Measurements from ENCODE around the gene FAM241B.

Gene FAM241B

GRCh38 chr10:69620625-69621024 is 9.4 kb upstream of the FAM241B start:
- Histone ChIP-seq H3K27me3 (no peaks in the 10 kb centered on the region), H3K4me1 (no peaks in the 10 kb centered on the region), H3K36me3 (no peaks in the 10 kb centered on the region), H3K9me3 (no peaks in the 10 kb centered on the region), H3K4me3 (ENCODE audit: low read depth, low read length) (no peak overlapping the region)
- no peak for DNase-seq
- TF ChIP-seq, protein P1, sequence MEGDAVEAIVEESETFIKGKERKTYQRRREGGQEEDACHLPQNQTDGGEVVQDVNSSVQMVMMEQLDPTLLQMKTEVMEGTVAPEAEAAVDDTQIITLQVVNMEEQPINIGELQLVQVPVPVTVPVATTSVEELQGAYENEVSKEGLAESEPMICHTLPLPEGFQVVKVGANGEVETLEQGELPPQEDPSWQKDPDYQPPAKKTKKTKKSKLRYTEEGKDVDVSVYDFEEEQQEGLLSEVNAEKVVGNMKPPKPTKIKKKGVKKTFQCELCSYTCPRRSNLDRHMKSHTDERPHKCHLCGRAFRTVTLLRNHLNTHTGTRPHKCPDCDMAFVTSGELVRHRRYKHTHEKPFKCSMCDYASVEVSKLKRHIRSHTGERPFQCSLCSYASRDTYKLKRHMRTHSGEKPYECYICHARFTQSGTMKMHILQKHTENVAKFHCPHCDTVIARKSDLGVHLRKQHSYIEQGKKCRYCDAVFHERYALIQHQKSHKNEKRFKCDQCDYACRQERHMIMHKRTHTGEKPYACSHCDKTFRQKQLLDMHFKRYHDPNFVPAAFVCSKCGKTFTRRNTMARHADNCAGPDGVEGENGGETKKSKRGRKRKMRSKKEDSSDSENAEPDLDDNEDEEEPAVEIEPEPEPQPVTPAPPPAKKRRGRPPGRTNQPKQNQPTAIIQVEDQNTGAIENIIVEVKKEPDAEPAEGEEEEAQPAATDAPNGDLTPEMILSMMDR (IDR thresholded peaks at IDR 0.05; ENCODE audit: low read depth, low read length) = no peak

DNA sequence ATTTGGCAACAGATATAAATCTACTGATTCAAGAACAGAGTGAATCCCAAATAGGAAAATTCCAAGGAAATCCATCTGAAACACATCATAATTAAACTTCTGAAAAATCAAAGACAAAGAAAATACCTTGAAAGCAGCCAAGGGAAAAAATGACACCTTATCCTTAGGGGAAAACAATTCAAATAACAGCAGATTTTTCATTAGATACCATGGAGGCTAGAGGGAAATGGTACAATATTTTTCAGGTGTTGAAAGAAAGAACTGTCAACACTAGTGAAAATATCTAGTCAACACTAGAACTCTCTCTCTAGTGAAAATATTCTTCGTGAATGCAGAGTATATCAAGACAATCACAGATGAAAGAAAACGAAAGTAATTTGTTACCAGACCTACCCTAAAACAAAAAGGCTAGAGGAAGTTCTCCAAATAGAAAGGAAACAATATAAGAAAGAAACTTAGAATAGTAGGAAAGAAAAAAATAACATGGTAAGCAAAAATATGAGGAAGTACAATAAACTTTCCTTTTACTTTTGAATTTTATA is 5.7 kb upstream of the FAM241B start:
- Histone ChIP-seq H3K4me3 (ENCODE audit: low read depth, low read length) (no peak overlapping the region), H3K4me1 (no peaks in the 10 kb centered on the region), H3K9me3 (no peaks in the 10 kb centered on the region), H3K36me3 (no peaks in the 10 kb centered on the region), H3K27me3 (no peaks in the 10 kb centered on the region)
- no peak for DNase-seq
- TF ChIP-seq, protein P1 (IDR thresholded peaks at IDR 0.05; ENCODE audit: low read depth, low read length) = no peak

- TF ChIP-seq, protein P1 (IDR thresholded peaks at IDR 0.05; ENCODE audit: low read depth, low read length) = no peak
- no peaks in the 10 kb centered on the region for H3K9me3 ChIP-seq
- no peak overlapping the region for H3K4me3 ChIP-seq (ENCODE audit: low read depth, low read length)
- no peaks in the 10 kb centered on the region for H3K36me3 ChIP-seq
- no peaks in the 10 kb centered on the region for H3K4me1 ChIP-seq
- DNase-seq = no peak
- H3K27me3 ChIP-seq = no peaks in the 10 kb centered on the region
Observed at GRCh38 chr10:69626826-69627225, 3.2 kb upstream of the FAM241B start.

DNA sequence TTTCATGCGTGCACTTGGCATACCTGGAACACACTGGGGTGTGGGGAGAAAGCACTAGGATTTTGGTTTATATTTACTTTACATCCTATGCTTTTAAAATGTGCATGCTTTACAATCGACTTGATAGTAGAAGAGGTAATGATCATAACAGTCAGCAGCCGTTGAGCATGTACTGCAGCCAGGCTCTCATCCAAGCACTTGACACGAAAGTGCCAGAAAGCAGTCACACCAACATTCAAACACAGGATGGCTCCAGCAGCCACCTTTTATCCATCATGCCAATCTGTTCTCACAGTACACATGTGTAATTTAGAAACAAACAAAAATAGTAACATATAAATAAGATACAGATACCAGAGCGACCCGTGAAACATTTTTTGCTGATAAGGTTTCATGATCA is 1.2 kb upstream of the FAM241B start:
- H3K9me3 ChIP-seq = no peaks in the 10 kb centered on the region
- no peaks in the 10 kb centered on the region for H3K27me3 ChIP-seq
- no peak for DNase-seq
- H3K4me1 ChIP-seq = no peaks in the 10 kb centered on the region
- TF ChIP-seq, protein P1 (IDR thresholded peaks at IDR 0.05; ENCODE audit: low read depth, low read length) = no peak
- H3K4me3 ChIP-seq (ENCODE audit: low read depth, low read length) = no peak overlapping the region
- no peaks in the 10 kb centered on the region for H3K36me3 ChIP-seq

DNA sequence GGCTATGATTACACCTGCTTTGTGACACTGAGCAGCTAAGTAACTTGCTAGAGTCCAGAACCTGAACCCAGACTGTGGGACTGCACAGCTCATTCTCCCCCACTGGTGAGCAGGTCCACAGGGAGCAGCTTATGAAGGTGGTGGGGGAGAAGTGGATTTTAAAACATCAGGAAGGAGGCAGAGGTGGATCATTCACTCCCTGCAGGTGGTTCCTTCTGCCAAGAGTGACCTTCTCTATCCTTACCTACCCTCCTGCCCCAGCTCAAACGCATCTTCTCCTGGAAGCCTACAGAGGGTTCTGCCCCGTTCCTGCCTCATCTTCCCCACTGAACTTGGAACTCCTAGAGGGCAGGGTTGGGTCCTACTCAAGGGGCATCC is 539 bp upstream of the FAM241B start:
- H3K27me3 ChIP-seq = no peaks in the 10 kb centered on the region
- no peak for DNase-seq
- peak overlapping the region; percentile 64 for H3K4me3 ChIP-seq (ENCODE audit: low read depth, low read length)

DNA sequence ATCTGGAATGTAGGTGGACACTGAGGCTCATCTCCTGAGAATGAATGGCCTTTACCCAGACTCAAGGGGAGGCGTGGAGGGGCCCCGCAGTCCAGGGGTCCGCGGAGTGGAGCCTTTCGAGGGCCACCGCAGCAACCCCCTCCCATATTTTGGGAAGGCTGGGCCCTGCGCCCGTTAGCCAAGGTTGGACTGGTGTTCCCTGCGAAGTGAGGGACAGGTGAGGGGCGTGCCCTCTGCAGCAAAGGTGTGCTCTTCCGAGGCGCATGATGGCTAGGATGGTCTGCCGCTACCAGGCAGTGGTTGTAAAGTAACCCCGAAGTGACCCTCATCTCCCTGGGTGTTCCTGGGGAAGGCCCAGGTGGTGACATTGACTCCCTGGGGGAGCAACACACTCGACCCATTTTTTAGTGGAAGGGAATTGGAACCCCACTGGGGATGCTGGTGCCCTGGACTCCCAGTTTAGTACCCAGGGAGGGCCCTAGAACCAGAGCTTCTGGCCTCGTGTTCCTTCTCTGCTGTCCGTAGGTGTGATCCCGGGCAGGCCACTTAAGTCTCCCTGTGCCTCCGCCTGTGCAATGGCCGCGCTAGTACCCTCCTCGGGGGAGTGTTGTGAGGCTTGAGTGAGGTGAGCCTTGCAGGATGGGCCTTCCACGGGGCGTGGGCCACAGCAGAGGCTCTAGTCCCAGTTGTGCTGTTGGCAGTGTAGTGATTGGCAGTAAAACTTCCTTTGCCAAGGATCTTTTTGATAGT is 779 bp downstream of the FAM241B start:
- no peak for DNase-seq
- TF ChIP-seq, protein P1 (IDR thresholded peaks at IDR 0.05; ENCODE audit: low read depth, low read length) = no peak
- Histone ChIP-seq H3K27me3 (no peaks in the 10 kb centered on the region), H3K4me3 (ENCODE audit: low read depth, low read length) (peak overlapping the region; percentile 64), H3K4me1 (no peaks in the 10 kb centered on the region), H3K36me3 (no peaks in the 10 kb centered on the region), H3K9me3 (no peaks in the 10 kb centered on the region)

More for the DNA sequence above, 539 bp upstream of the FAM241B start:
- TF ChIP-seq, protein P1 (IDR thresholded peaks at IDR 0.05; ENCODE audit: low read depth, low read length) = no peak
- Histone ChIP-seq H3K4me1 (no peaks in the 10 kb centered on the region), H3K36me3 (no peaks in the 10 kb centered on the region), H3K9me3 (no peaks in the 10 kb centered on the region)
